PC-9 (cell line): ENCODE data around the gene KCTD6.

Experiments used
- CTCF ChIP-seq: fragments of 200-600 bp; sonication (generic); conservative IDR thresholded peaks from 2 replicates; pipeline ENCODE4 v1.6.1; 2017; ENCODE audit warnings: mixed run types, antibody characterized with exemption, mild to moderate bottlenecking, moderate library complexity
- EZH2 ChIP-seq: fragments of 200-600 bp; sonication (generic); IDR thresholded peaks from 2 replicates; pipeline ENCODE4 v1.8.0; 2017; ENCODE audit warnings: antibody characterized with exemption, low read depth

GRCh38 chr3:58508437-58508836, 16.5 kb downstream of the KCTD6 start:
- TF ChIP-seq CTCF (no peak), EZH2 (no peak)
